ENCODE measurements around the gene PCNT. TPM values are rescaled to one million over a fixed set of nuclear protein-coding genes. Genes with fewer than 3 reads are reported as not detected.

The PCNT gene
- total RNA-seq, 2 experiments from 2014 or later = 54.4 to 55.5 TPM

- intact Hi-C loops (cut with DNase I, micrococcal nuclease) = no loop called here
- POLR2A ChIA-PET = no interaction called here
- peaks cover 57% of the 10 kb centered on the region for H3K36me3 Mint-ChIP-seq (ENCODE audit: low read depth)
- peaks cover 47% of the 10 kb centered on the region for H3K36me3 ChIP-seq (ENCODE audit: insufficient read depth, low read length)
- H3K27me3 ChIP-seq (ENCODE audit: control insufficient read depth in 1 of 2, insufficient read depth in 2 of 2, low read length in 2 of 2) = no peaks in the 10 kb centered on the region
- H3K27ac ChIP-seq (ENCODE audit: low read depth in 1 of 2, low read length in 2 of 2) = no peak overlapping the region
- H3K4me3 ChIP-seq (ENCODE audit: low read length) = no peak overlapping the region
- H3K4me1 ChIP-seq (ENCODE audit: insufficient read depth, low read length) = no peaks in the 10 kb centered on the region
- no peak overlapping the region for H3K27ac Mint-ChIP-seq
- CTCF ChIA-PET = no interaction called here
- no peaks in the 10 kb centered on the region for H3K9me3 Mint-ChIP-seq
- DNase-seq (no peak), ATAC-seq (ENCODE audit: poor library complexity) (no peak)
- no peaks in the 10 kb centered on the region for H3K9me3 ChIP-seq (ENCODE audit: control insufficient read depth in 1 of 2, insufficient read depth in 1 of 2, low read length in 2 of 2)
- H3K27me3 Mint-ChIP-seq = no peaks in the 10 kb centered on the region
- no peak overlapping the region for H3K4me3 Mint-ChIP-seq
- TF ChIP-seq CTCF (IDR thresholded peaks at IDR 0.05) = no peak
- H3K4me1 Mint-ChIP-seq (ENCODE audit: low read depth) = no peaks in the 10 kb centered on the region
These were observed 75.2 kb downstream of the PCNT start for GRCh38 chr21:46399129-46399528.

- CTCF ChIA-PET = interaction anchor here (0.6 kb wide), 1 partner anchor 9 kb away, joined by 4 read pairs; no protein-coding TSS in a partner anchor
- H3K27ac Mint-ChIP-seq = no peak overlapping the region
These were observed 75.7 kb downstream of the PCNT start for GRCh38 chr21:46399686-46400085.

GRCh38 chr21:46401186-46401910 lies 77.4 kb downstream of the PCNT start:
- ChIA-PET CTCF (no interaction called here), POLR2A (interaction anchor here (1.1 kb wide), 1 partner anchor 11 kb away, joined by 3 read pairs; no protein-coding TSS in a partner anchor)
- no peaks in the 10 kb centered on the region for H3K27me3 ChIP-seq (ENCODE audit: control insufficient read depth in 1 of 2, insufficient read depth in 2 of 2, low read length in 2 of 2)
- Mint-ChIP-seq H3K36me3 (ENCODE audit: low read depth) (peaks cover 56% of the 10 kb centered on the region), H3K27me3 (no peaks in the 10 kb centered on the region), H3K4me1 (ENCODE audit: low read depth) (no peaks in the 10 kb centered on the region), H3K4me3 (no peak overlapping the region), H3K9me3 (no peaks in the 10 kb centered on the region), H3K27ac (no peak overlapping the region)
- H3K4me3 ChIP-seq (ENCODE audit: low read length) = no peak overlapping the region
- H3K27ac ChIP-seq (ENCODE audit: low read depth in 1 of 2, low read length in 2 of 2) = no peak overlapping the region
- no peak for TF ChIP-seq CTCF (IDR thresholded peaks at IDR 0.05)
- no peaks in the 10 kb centered on the region for H3K4me1 ChIP-seq (ENCODE audit: insufficient read depth, low read length)
- ATAC-seq (ENCODE audit: poor library complexity) (no peak), DNase-seq (no peak)
- intact Hi-C loops (cut with DNase I, micrococcal nuclease) = no loop called here
- H3K36me3 ChIP-seq (ENCODE audit: insufficient read depth, low read length) = peaks cover 43% of the 10 kb centered on the region
- H3K9me3 ChIP-seq (ENCODE audit: control insufficient read depth in 1 of 2, insufficient read depth in 1 of 2, low read length in 2 of 2) = no peaks in the 10 kb centered on the region

More at GRCh38 chr21:46399686-46400085, 75.7 kb downstream of the PCNT start:
- no peak overlapping the region for H3K4me3 ChIP-seq (ENCODE audit: low read length)
- intact Hi-C loops (cut with DNase I, micrococcal nuclease) = no loop called here
- H3K4me1 ChIP-seq (ENCODE audit: insufficient read depth, low read length) = no peaks in the 10 kb centered on the region
- ATAC-seq (ENCODE audit: poor library complexity) (no peak), DNase-seq (no peak)
- H3K9me3 ChIP-seq (ENCODE audit: control insufficient read depth in 1 of 2, insufficient read depth in 1 of 2, low read length in 2 of 2) = no peaks in the 10 kb centered on the region
- H3K4me3 Mint-ChIP-seq = no peak overlapping the region
- TF ChIP-seq CTCF (IDR thresholded peaks at IDR 0.05) = no peak
- peaks cover 54% of the 10 kb centered on the region for H3K36me3 Mint-ChIP-seq (ENCODE audit: low read depth)
- H3K27me3 Mint-ChIP-seq = no peaks in the 10 kb centered on the region
- no peaks in the 10 kb centered on the region for H3K9me3 Mint-ChIP-seq
- H3K27ac ChIP-seq (ENCODE audit: low read depth in 1 of 2, low read length in 2 of 2) = no peak overlapping the region
- POLR2A ChIA-PET = no interaction called here
- no peaks in the 10 kb centered on the region for H3K4me1 Mint-ChIP-seq (ENCODE audit: low read depth)
- peaks cover 47% of the 10 kb centered on the region for H3K36me3 ChIP-seq (ENCODE audit: insufficient read depth, low read length)
- H3K27me3 ChIP-seq (ENCODE audit: control insufficient read depth in 1 of 2, insufficient read depth in 2 of 2, low read length in 2 of 2) = no peaks in the 10 kb centered on the region
